HCT116 (cell line): ENCODE results near the gene FKBP4. TPM values are rescaled to one million over a fixed set of nuclear protein-coding genes. Genes with fewer than 3 reads are reported as not detected.

ENCODE experiments used
- ATAC-seq: fragments of 200-7000 bp; cut with Tn5 transposase; 2 replicates; pipeline ENCODE4 v1.9.1; 2020; ENCODE audit warnings: mild to moderate bottlenecking, moderate library complexity
- BruUV-seq: library from RNA; stranded (reverse); fragments of 400-500 nt; replicated peaks from 2 replicates; lab custom pipeline; 2021; lab: Mats Ljungman, UMichigan
- CTCF ChIA-PET: fragments of 300-600 bp; sonication (Branson Sonifier 250); formaldehyde crosslinking; loops from one replicate; lab custom pipeline; 2021; ENCODE audit warnings: antibody characterized with exemption; lab: Charles Lee
- POLR2A ChIA-PET: fragments of 300-600, 350-600 bp; sonication (Branson Sonifier 250); formaldehyde crosslinking; loops from one replicate; lab custom pipeline; 2021; ENCODE audit warnings: antibody characterized with exemption; lab: Charles Lee
- RAD21 ChIA-PET, 2 experiments: fragments of 300-600 bp; sonication (Branson Sonifier 250); formaldehyde crosslinking; loops; one replicate each; lab custom pipeline; 2023; ENCODE audit warnings: low total read pairs in 2 of 2; ENCODE audit not compliant: uncharacterized antibody in 2 of 2, unreplicated experiment in 2 of 2, low non-redundant PET in 1 of 2; lab: Charles Lee
- DNase-seq: peaks from one replicate; pipeline ENCODE4 v3.0.0-alpha.2; 2010; ENCODE audit warnings: low read depth, low spot score
- H2AFZ ChIP-seq: fragments of 200-600 bp; shearing (Covaris generic), sonication (generic); 2 replicates; pipeline ENCODE4 v1.6.1; 2017; ENCODE audit warnings: low read depth, mixed run types, mixed read lengths, antibody characterized with exemption, low read length; ENCODE audit not compliant: poor library complexity, severe bottlenecking
- H3K27ac ChIP-seq: 2 replicates; pipeline ENCODE4 v1.5.1; 2012; ENCODE audit warnings: low read depth, low read length
- H3K27me3 ChIP-seq: fragments of 200-600 bp; sonication (generic); 2 replicates; pipeline ENCODE4 v1.6.1; 2016; ENCODE audit warnings: mixed run types, low read length, mixed read lengths; ENCODE audit not compliant: insufficient read depth
- H3K36me3 ChIP-seq, 2 experiments: fragments of 200-500 bp in 1 of 2; fragments of 200-600 bp in 1 of 2; sonication (Bioruptor generic) in 1 of 2; sonication (generic) in 1 of 2; 2 replicates each; pipeline versions ENCODE4 v1.5.1 to v1.6.1; 2014 to 2016; ENCODE audit warnings: low read length in 2 of 2, inconsistent platforms in 1 of 2, mixed read lengths in 1 of 2, mixed run types in 1 of 2; ENCODE audit not compliant: insufficient read depth in 2 of 2, control insufficient read depth in 1 of 2
- H3K4me1 ChIP-seq, 2 experiments: fragments of 200-600 bp in 1 of 2; sonication (generic) in 1 of 2; 2 replicates each; pipeline versions ENCODE4 v1.5.1 to v1.6.1; 2012 to 2017; ENCODE audit warnings: low read length in 2 of 2, inconsistent platforms in 1 of 2, mild to moderate bottlenecking in 1 of 2, mixed read lengths in 1 of 2, mixed run types in 1 of 2, moderate library complexity in 1 of 2; ENCODE audit not compliant: insufficient read depth in 2 of 2, control insufficient read depth in 1 of 2
- H3K4me2 ChIP-seq: fragments of 200-600 bp; sonication (generic); 2 replicates; pipeline ENCODE4 v1.6.1; 2017; ENCODE audit warnings: mixed run types, low read length, mixed read lengths
- H3K4me3 ChIP-seq, 2 experiments: fragments of 200-600 bp in 1 of 2; sonication (generic) in 1 of 2; replicated peaks in 1 of 2; 2 replicates each; pipeline ENCODE4 v1.5.1; 2011 to 2016; ENCODE audit warnings: low read length in 2 of 2, control low read depth in 1 of 2, low read depth in 1 of 2, mild to moderate bottlenecking in 1 of 2, mixed read lengths in 1 of 2, mixed run types in 1 of 2
- H3K79me2 ChIP-seq: fragments of 200-600 bp; sonication (generic); 2 replicates; pipeline ENCODE4 v1.6.1; 2017; ENCODE audit warnings: mild to moderate bottlenecking, mixed run types, low read length, moderate library complexity, mixed read lengths; ENCODE audit not compliant: insufficient read depth
- H3K9ac ChIP-seq: fragments of 200-600 bp; sonication (generic); 2 replicates; pipeline ENCODE4 v1.6.1; 2016; ENCODE audit warnings: low read length, mixed read lengths
- H3K9me2 ChIP-seq: fragments of 200-600 bp; sonication (generic), shearing (Covaris generic); 2 replicates; pipeline ENCODE4 v1.6.1; 2017; ENCODE audit warnings: mixed run types, mild to moderate bottlenecking, moderate library complexity; ENCODE audit not compliant: insufficient read depth
- H3K9me3 ChIP-seq, 2 experiments: fragments of 200-500 bp in 1 of 2; fragments of 200-600 bp in 1 of 2; sonication (Bioruptor generic) in 1 of 2; sonication (generic) in 1 of 2; 2 replicates each; pipeline ENCODE4 v1.6.1; 2014 to 2017; ENCODE audit warnings: low read length in 2 of 2, mixed read lengths in 2 of 2, inconsistent platforms in 1 of 2, low read depth in 1 of 2, mild to moderate bottlenecking in 1 of 2, mixed run types in 1 of 2, moderate library complexity in 1 of 2; ENCODE audit not compliant: control insufficient read depth in 1 of 2, insufficient read depth in 1 of 2
- H4K20me1 ChIP-seq: fragments of 200-600 bp; sonication (generic), shearing (Covaris generic); 2 replicates; pipeline ENCODE4 v1.6.1; 2017; ENCODE audit warnings: mixed run types, mild to moderate bottlenecking, moderate library complexity; ENCODE audit not compliant: insufficient read depth
- CBX3 ChIP-seq: IDR thresholded peaks from 2 replicates; pipeline ENCODE4 v1.6.1; 2012; ENCODE audit warnings: low read depth
- EGR1 ChIP-seq: IDR thresholded peaks from 2 replicates; pipeline ENCODE4 v1.6.1; 2012; ENCODE audit warnings: low read depth
- EZH2 ChIP-seq: fragments of 200-600 bp; sonication (generic); IDR thresholded peaks from 2 replicates; pipeline ENCODE4 v1.6.1; 2017; ENCODE audit warnings: antibody characterized with exemption, mixed run types
- FOSL1 ChIP-seq: IDR thresholded peaks from 2 replicates; pipeline ENCODE4 v1.6.1; 2012; ENCODE audit warnings: low read depth
- JUND ChIP-seq: IDR thresholded peaks from 2 replicates; pipeline ENCODE4 v1.6.1; 2012
- POLR2A ChIP-seq: IDR thresholded peaks from 2 replicates; pipeline ENCODE4 v1.7.0; 2011; ENCODE audit warnings: borderline replicate concordance; ENCODE audit not compliant: insufficient read depth, insufficient read length; ENCODE audit errors: extremely low read depth
- POLR2AphosphoS5 ChIP-seq: IDR thresholded peaks from 2 replicates; pipeline ENCODE4 v1.6.1; 2011; ENCODE audit warnings: mild to moderate bottlenecking, low read depth, low read length, moderate library complexity
- RAD21 ChIP-seq: IDR thresholded peaks from 2 replicates; pipeline ENCODE4 v1.6.1; 2012; ENCODE audit warnings: low read depth, mild to moderate bottlenecking
- REST ChIP-seq: IDR thresholded peaks from 2 replicates; pipeline ENCODE4 v1.6.1; 2012; ENCODE audit warnings: low read depth
- SIN3A ChIP-seq: IDR thresholded peaks from 2 replicates; pipeline ENCODE4 v1.6.1; 2012; ENCODE audit warnings: low read depth
- SP1 ChIP-seq: IDR thresholded peaks from 2 replicates; pipeline ENCODE4 v1.6.1; 2012; ENCODE audit warnings: low read depth
- SRF ChIP-seq: IDR thresholded peaks from 2 replicates; pipeline ENCODE4 v1.6.1; 2012; ENCODE audit warnings: low read depth
- TCF7L2 ChIP-seq: IDR thresholded peaks from 2 replicates; pipeline ENCODE4 v1.7.0; 2011; ENCODE audit warnings: borderline replicate concordance, inconsistent platforms; ENCODE audit not compliant: insufficient read depth, insufficient read length; ENCODE audit errors: extremely low read depth
- intact Hi-C: fragments of 100-400 bp; cut with micrococcal nuclease; formaldehyde crosslinking; loops from 2 replicates; pipeline ENCODE4 v1.10.0; 2022
- total RNA-seq: library from RNA; stranded (reverse); gene quantifications from one replicate; pipeline ENCODE4 v1.2.1, GENCODE V29; 2021; ENCODE audit not compliant: unreplicated experiment
- TF ChIP-seq, protein P1 (sequence below): IDR thresholded peaks from 2 replicates; pipeline ENCODE4 v1.6.1; 2011; ENCODE audit warnings: mild to moderate bottlenecking, low read length, moderate library complexity; ENCODE audit not compliant: insufficient replicate concordance; ENCODE audit errors: extremely low read depth
- TF ChIP-seq, protein P2 (sequence below): IDR thresholded peaks from 2 replicates; pipeline ENCODE4 v1.6.1; 2012
- TF ChIP-seq, protein P3 (sequence below), 3 experiments: fragments of 200-600 bp in 1 of 3; sonication (generic) in 1 of 3; IDR thresholded peaks in 2 of 3; conservative IDR thresholded peaks in 1 of 3; 2 replicates each; pipeline ENCODE4 v1.5.1; 2012 to 2017; ENCODE audit warnings: low read depth in 2 of 3, low read length in 2 of 3, antibody characterized with exemption in 1 of 3, borderline replicate concordance in 1 of 3, control low read depth in 1 of 3, mild to moderate bottlenecking in 1 of 3, mixed read lengths in 1 of 3, mixed run types in 1 of 3, moderate library complexity in 1 of 3; ENCODE audit not compliant: insufficient read depth in 1 of 3

The FKBP4 gene
- total RNA-seq, 1 experiment from 2014 or later = 178 TPM

GRCh38 chr12:2776129-2776806 lies 18.5 kb upstream of the FKBP4 start:
- no peaks in the 10 kb centered on the region for H3K4me1 ChIP-seq
- ChIA-PET CTCF (no interaction called here), POLR2A (no interaction called here), RAD21 (no interaction called here)
- no peaks in the 10 kb centered on the region for H3K36me3 ChIP-seq
- no peaks in the 10 kb centered on the region for H3K9me2 ChIP-seq
- no peak for TF ChIP-seq REST
- no peak for TF ChIP-seq SP1
- TF ChIP-seq JUND = no peak
- TF ChIP-seq POLR2A = no peak
- no peak for TF ChIP-seq TCF7L2
- TF ChIP-seq EZH2 = no peak
- TF ChIP-seq, protein P1, sequence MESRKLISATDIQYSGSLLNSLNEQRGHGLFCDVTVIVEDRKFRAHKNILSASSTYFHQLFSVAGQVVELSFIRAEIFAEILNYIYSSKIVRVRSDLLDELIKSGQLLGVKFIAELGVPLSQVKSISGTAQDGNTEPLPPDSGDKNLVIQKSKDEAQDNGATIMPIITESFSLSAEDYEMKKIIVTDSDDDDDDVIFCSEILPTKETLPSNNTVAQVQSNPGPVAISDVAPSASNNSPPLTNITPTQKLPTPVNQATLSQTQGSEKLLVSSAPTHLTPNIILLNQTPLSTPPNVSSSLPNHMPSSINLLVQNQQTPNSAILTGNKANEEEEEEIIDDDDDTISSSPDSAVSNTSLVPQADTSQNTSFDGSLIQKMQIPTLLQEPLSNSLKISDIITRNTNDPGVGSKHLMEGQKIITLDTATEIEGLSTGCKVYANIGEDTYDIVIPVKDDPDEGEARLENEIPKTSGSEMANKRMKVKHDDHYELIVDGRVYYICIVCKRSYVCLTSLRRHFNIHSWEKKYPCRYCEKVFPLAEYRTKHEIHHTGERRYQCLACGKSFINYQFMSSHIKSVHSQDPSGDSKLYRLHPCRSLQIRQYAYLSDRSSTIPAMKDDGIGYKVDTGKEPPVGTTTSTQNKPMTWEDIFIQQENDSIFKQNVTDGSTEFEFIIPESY = no peak
- TF ChIP-seq SIN3A = no peak
- no peak for TF ChIP-seq RAD21
- TF ChIP-seq POLR2AphosphoS5 = no peak
- no peak for TF ChIP-seq EGR1
- no peak for TF ChIP-seq CBX3
- TF ChIP-seq, protein P2, sequence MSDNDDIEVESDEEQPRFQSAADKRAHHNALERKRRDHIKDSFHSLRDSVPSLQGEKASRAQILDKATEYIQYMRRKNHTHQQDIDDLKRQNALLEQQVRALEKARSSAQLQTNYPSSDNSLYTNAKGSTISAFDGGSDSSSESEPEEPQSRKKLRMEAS = no peak
- no peak for TF ChIP-seq FOSL1
- TF ChIP-seq SRF = no peak
- TF ChIP-seq, protein P3, sequence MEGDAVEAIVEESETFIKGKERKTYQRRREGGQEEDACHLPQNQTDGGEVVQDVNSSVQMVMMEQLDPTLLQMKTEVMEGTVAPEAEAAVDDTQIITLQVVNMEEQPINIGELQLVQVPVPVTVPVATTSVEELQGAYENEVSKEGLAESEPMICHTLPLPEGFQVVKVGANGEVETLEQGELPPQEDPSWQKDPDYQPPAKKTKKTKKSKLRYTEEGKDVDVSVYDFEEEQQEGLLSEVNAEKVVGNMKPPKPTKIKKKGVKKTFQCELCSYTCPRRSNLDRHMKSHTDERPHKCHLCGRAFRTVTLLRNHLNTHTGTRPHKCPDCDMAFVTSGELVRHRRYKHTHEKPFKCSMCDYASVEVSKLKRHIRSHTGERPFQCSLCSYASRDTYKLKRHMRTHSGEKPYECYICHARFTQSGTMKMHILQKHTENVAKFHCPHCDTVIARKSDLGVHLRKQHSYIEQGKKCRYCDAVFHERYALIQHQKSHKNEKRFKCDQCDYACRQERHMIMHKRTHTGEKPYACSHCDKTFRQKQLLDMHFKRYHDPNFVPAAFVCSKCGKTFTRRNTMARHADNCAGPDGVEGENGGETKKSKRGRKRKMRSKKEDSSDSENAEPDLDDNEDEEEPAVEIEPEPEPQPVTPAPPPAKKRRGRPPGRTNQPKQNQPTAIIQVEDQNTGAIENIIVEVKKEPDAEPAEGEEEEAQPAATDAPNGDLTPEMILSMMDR (IDR thresholded peaks at IDR 0.05 in 2 of 3, conservative IDR thresholded peaks at IDR 0.05 in 1 of 3; ENCODE audit: borderline replicate concordance in 1 of 3, insufficient read depth in 1 of 3, low read depth in 2 of 3, low read length in 2 of 3) = no peak
- H3K27ac ChIP-seq = no peak overlapping the region
- intact Hi-C loops = no loop called here
- no peak for DNase-seq
- no peaks in the 10 kb centered on the region for H4K20me1 ChIP-seq
- H3K4me3 ChIP-seq = no peak overlapping the region
- H3K9ac ChIP-seq = no peak overlapping the region
- peaks cover 19% of the 10 kb centered on the region; the same call in 1 of the 2 replicates for H3K27me3 ChIP-seq
- no peak overlapping the region for H2AFZ ChIP-seq
- ATAC-seq = no peak
- no peaks in the 10 kb centered on the region for H3K9me3 ChIP-seq
- H3K4me2 ChIP-seq = no peak overlapping the region
- H3K79me2 ChIP-seq = no peaks in the 10 kb centered on the region
- BruUV-seq = no TSS peak
